Mesenchymal stem cell (in vitro differentiated cells and primary cell): Measurements from ENCODE around the gene TMEM123.

Source experiments
- DNase-seq: peaks from one replicate; pipeline ENCODE4 v3.0.0-alpha.2; 2013
- H2AFZ ChIP-seq: one replicate; pipeline ENCODE4 v1.6.1; 2013; ENCODE audit warnings: low read depth, mild to moderate bottlenecking, control low read depth, inconsistent platforms, low read length, moderate library complexity
- H2AK5ac ChIP-seq: 2 replicates; pipeline ENCODE4 v1.6.1; 2013; ENCODE audit warnings: low read length, moderate library complexity, mild to moderate bottlenecking, inconsistent platforms; ENCODE audit not compliant: severe bottlenecking
- H2BK120ac ChIP-seq: one replicate; pipeline ENCODE4 v1.6.1; 2013; ENCODE audit warnings: low read depth, mild to moderate bottlenecking, inconsistent platforms, low read length, moderate library complexity
- H2BK12ac ChIP-seq, 2 experiments: one replicate each; pipeline ENCODE4 v1.6.1; 2013; ENCODE audit warnings: inconsistent platforms in 2 of 2, low read length in 2 of 2, mild to moderate bottlenecking in 2 of 2, moderate library complexity in 2 of 2, control low read depth in 1 of 2
- H2BK15ac ChIP-seq: one replicate; pipeline ENCODE4 v1.6.1; 2013; ENCODE audit warnings: mild to moderate bottlenecking, low read depth, inconsistent platforms; ENCODE audit not compliant: poor library complexity, severe bottlenecking
- H2BK5ac ChIP-seq: 2 replicates; pipeline ENCODE4 v1.6.1; 2013; ENCODE audit warnings: low read depth, mild to moderate bottlenecking, low read length, control low read depth, inconsistent platforms; ENCODE audit not compliant: poor library complexity, severe bottlenecking
- H3K14ac ChIP-seq, 2 experiments: one replicate each; pipeline ENCODE4 v1.6.1; 2013; ENCODE audit warnings: inconsistent platforms in 2 of 2, low read length in 2 of 2, control low read depth in 1 of 2, mild to moderate bottlenecking in 1 of 2, moderate library complexity in 1 of 2
- H3K18ac ChIP-seq, 2 experiments: one replicate each; pipeline ENCODE4 v1.6.1; 2013; ENCODE audit warnings: inconsistent platforms in 2 of 2, low read length in 2 of 2, control low read depth in 1 of 2, low read depth in 1 of 2, mild to moderate bottlenecking in 1 of 2
- H3K23ac ChIP-seq, 2 experiments: one replicate each; pipeline ENCODE4 v1.6.1; 2013; ENCODE audit warnings: inconsistent platforms in 2 of 2, low read length in 2 of 2, mild to moderate bottlenecking in 2 of 2, moderate library complexity in 2 of 2, control low read depth in 1 of 2
- H3K27ac ChIP-seq: 2 replicates; pipeline ENCODE4 v1.5.1; 2013; ENCODE audit warnings: mild to moderate bottlenecking, moderate library complexity, low read length, control low read depth, inconsistent platforms; ENCODE audit not compliant: poor library complexity, severe bottlenecking
- H3K27me3 ChIP-seq, 2 experiments: 2 replicates each; pipeline versions ENCODE4 v1.6.1 to v1.7.0; 2013; ENCODE audit warnings: low read length in 2 of 2, mild to moderate bottlenecking in 2 of 2, moderate library complexity in 2 of 2, control low read depth in 1 of 2, inconsistent platforms in 1 of 2; ENCODE audit not compliant: control insufficient read depth in 1 of 2, insufficient read depth in 1 of 2
- H3K36me3 ChIP-seq, 2 experiments: 2 replicates each; pipeline versions ENCODE4 v1.6.1 to v1.7.0; 2013; ENCODE audit warnings: low read length in 2 of 2, control low read depth in 1 of 2, inconsistent platforms in 1 of 2, low read depth in 1 of 2, mild to moderate bottlenecking in 1 of 2; ENCODE audit not compliant: insufficient read depth in 2 of 2, control insufficient read depth in 1 of 2
- H3K4ac ChIP-seq, 2 experiments: one replicate each; pipeline ENCODE4 v1.6.1; 2013; ENCODE audit warnings: inconsistent platforms in 2 of 2, low read length in 2 of 2, mild to moderate bottlenecking in 2 of 2, moderate library complexity in 2 of 2, control low read depth in 1 of 2, low read depth in 1 of 2
- H3K4me1 ChIP-seq: 2 replicates; pipeline ENCODE4 v1.6.1; 2013; ENCODE audit warnings: low read depth, low read length, control low read depth; ENCODE audit not compliant: control insufficient read depth, insufficient read depth
- H3K4me2 ChIP-seq: 2 replicates; pipeline ENCODE4 v1.6.1; 2013; ENCODE audit warnings: low read length, mild to moderate bottlenecking, inconsistent platforms; ENCODE audit not compliant: poor library complexity, severe bottlenecking
- H3K4me3 ChIP-seq, 2 experiments: 2 replicates each; pipeline versions ENCODE4 v1.5.1 to v1.7.0; 2013; ENCODE audit warnings: low read length in 2 of 2, mild to moderate bottlenecking in 2 of 2, control low read depth in 1 of 2, low read depth in 1 of 2; ENCODE audit not compliant: insufficient read depth in 1 of 2
- H3K79me1 ChIP-seq: replicated peaks from 2 replicates; pipeline ENCODE4 v1.6.1; 2013; ENCODE audit warnings: mild to moderate bottlenecking, control low read depth, low read length, inconsistent platforms; ENCODE audit not compliant: poor library complexity, severe bottlenecking
- H3K9ac ChIP-seq: 2 replicates; pipeline ENCODE4 v1.7.0; 2013; ENCODE audit warnings: mild to moderate bottlenecking, low read length, moderate library complexity
- H3K9me3 ChIP-seq: 2 replicates; pipeline ENCODE4 v1.7.0; 2013; ENCODE audit warnings: mild to moderate bottlenecking, low read length; ENCODE audit not compliant: control insufficient read depth
- H4K8ac ChIP-seq: one replicate; pipeline ENCODE4 v1.6.1; 2013; ENCODE audit warnings: inconsistent platforms, mild to moderate bottlenecking, low read length, moderate library complexity
- H4K91ac ChIP-seq: one replicate; pipeline ENCODE4 v1.6.1; 2013; ENCODE audit warnings: mild to moderate bottlenecking, low read length, inconsistent platforms
- WGBS: methylation state at CpG from one replicate; pipeline ENCODE4 v1.1.7; 2013; ENCODE audit warnings: mixed read lengths; 5-methylcytosine and 5-hydroxymethylcytosine counted together

Gene TMEM123

GRCh38 chr11:102464859-102465500 lies 12.4 kb upstream of the TMEM123 start:
- peaks cover 5% of the 10 kb centered on the region for H3K4me1 ChIP-seq

GRCh38 chr11:102464037-102464436 lies 11.5 kb upstream of the TMEM123 start:
- DNase-seq = no peak
- Histone ChIP-seq H3K9me3 (no peaks in the 10 kb centered on the region), H3K9ac (no peak overlapping the region), H3K36me3 (no peaks in the 10 kb centered on the region), H3K4me3 (no peak overlapping the region), H3K4me1 (no peaks in the 10 kb centered on the region), H2AFZ (no peak overlapping the region), H2BK120ac (no peak overlapping the region), H3K79me1 (no peaks in the 10 kb centered on the region), H3K4me2 (no peak overlapping the region), H3K27me3 (no peaks in the 10 kb centered on the region), H3K23ac (no peak overlapping the region), H4K8ac (no peak overlapping the region), H4K91ac (no peak overlapping the region), H2BK12ac (no peak overlapping the region), H3K14ac (peak overlapping the region in 1 of 2 experiments; percentile 58), H2BK5ac (no peak overlapping the region), H3K18ac (no peak overlapping the region), H2BK15ac (no peak overlapping the region), H2AK5ac (no peak overlapping the region), H3K4ac (no peak overlapping the region), H3K27ac (no peak overlapping the region)
- 98% methylated on average over 8 of the region's 9 CpGs for WGBS

More at GRCh38 chr11:102464859-102465500, 12.4 kb upstream of the TMEM123 start:
- H2BK12ac ChIP-seq = no peak overlapping the region
- no peak overlapping the region for H3K14ac ChIP-seq
- no peak overlapping the region for H3K4me3 ChIP-seq
- H3K9ac ChIP-seq = no peak overlapping the region
- no peak overlapping the region for H2BK5ac ChIP-seq
- H3K36me3 ChIP-seq = no peaks in the 10 kb centered on the region
- H4K8ac ChIP-seq = no peak overlapping the region
- H2AFZ ChIP-seq = no peak overlapping the region
- no peak overlapping the region for H3K18ac ChIP-seq
- H3K27me3 ChIP-seq = no peaks in the 10 kb centered on the region
- H3K4ac ChIP-seq = no peak overlapping the region
- no peak overlapping the region for H2BK15ac ChIP-seq
- H3K23ac ChIP-seq = no peak overlapping the region
- H2AK5ac ChIP-seq = no peak overlapping the region
- no peaks in the 10 kb centered on the region for H3K79me1 ChIP-seq
- H3K4me2 ChIP-seq = no peak overlapping the region
- no peaks in the 10 kb centered on the region for H3K9me3 ChIP-seq
- no peak for DNase-seq
- no peak overlapping the region for H3K27ac ChIP-seq
- no peak overlapping the region for H2BK120ac ChIP-seq
- no CpG with 5 or more reads among the region's 3 CpGs for WGBS
- H4K91ac ChIP-seq = no peak overlapping the region

DNA sequence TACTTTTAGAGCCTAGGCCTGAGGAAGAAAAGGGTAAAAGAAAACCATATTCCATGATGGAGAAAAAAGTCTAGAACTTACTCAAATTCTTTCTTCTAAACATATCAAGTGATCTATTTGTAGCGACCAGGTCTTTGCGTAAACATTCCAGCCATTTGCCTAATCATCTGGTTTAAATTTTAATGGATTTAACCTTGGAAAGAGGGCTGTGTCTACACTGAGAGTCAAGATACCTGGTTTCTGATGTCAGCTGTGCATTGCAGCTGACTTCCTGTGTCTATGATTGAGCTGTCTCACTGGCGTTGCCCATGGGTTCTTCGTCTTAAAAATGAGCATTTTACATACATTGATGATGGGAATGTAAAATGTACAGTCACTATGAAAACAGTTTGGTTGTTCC lies 10.0 kb upstream of the TMEM123 start:
- no peak overlapping the region for H2AK5ac ChIP-seq
- no peak overlapping the region for H3K4ac ChIP-seq
- H3K18ac ChIP-seq = no peak overlapping the region
- H3K4me3 ChIP-seq = no peak overlapping the region
- H2BK15ac ChIP-seq = no peak overlapping the region
- no peak for DNase-seq
- H3K79me1 ChIP-seq = no peaks in the 10 kb centered on the region
- H3K4me1 ChIP-seq = no peaks in the 10 kb centered on the region
- no peaks in the 10 kb centered on the region for H3K27me3 ChIP-seq
- H3K27ac ChIP-seq = no peak overlapping the region
- no peak overlapping the region for H2BK12ac ChIP-seq
- H2BK120ac ChIP-seq = no peak overlapping the region
- H3K14ac ChIP-seq = no peak overlapping the region
- H4K8ac ChIP-seq = no peak overlapping the region
- no peaks in the 10 kb centered on the region for H3K36me3 ChIP-seq
- WGBS = 100% methylated on average over 3 of the region's 4 CpGs
- H2AFZ ChIP-seq = no peak overlapping the region
- no peak overlapping the region for H2BK5ac ChIP-seq
- no peak overlapping the region for H3K9ac ChIP-seq
- H4K91ac ChIP-seq = no peak overlapping the region
- H3K4me2 ChIP-seq = no peak overlapping the region
- H3K23ac ChIP-seq = no peak overlapping the region
- H3K9me3 ChIP-seq = no peaks in the 10 kb centered on the region

- H4K8ac ChIP-seq = no peak overlapping the region
- no peak overlapping the region for H3K23ac ChIP-seq
- no peak overlapping the region for H2BK12ac ChIP-seq
- H3K4me1 ChIP-seq = no peaks in the 10 kb centered on the region
- no peak overlapping the region for H3K27ac ChIP-seq
- no peaks in the 10 kb centered on the region for H3K27me3 ChIP-seq
- H3K79me1 ChIP-seq = peaks cover 1% of the 10 kb centered on the region
- H2BK5ac ChIP-seq = no peak overlapping the region
- H3K18ac ChIP-seq = no peak overlapping the region
- H3K4me3 ChIP-seq = no peak overlapping the region
- no peak for DNase-seq
- H3K4me2 ChIP-seq = no peak overlapping the region
- no peak overlapping the region for H3K14ac ChIP-seq
- H2AK5ac ChIP-seq = no peak overlapping the region
- H3K4ac ChIP-seq = no peak overlapping the region
- no peaks in the 10 kb centered on the region for H3K36me3 ChIP-seq
- H4K91ac ChIP-seq = no peak overlapping the region
- H3K9ac ChIP-seq = no peak overlapping the region
- no peak overlapping the region for H2BK15ac ChIP-seq
- H3K9me3 ChIP-seq = no peaks in the 10 kb centered on the region
- H2BK120ac ChIP-seq = no peak overlapping the region
- H2AFZ ChIP-seq = no peak overlapping the region
These were observed 6.8 kb upstream of the TMEM123 start for GRCh38 chr11:102459393-102459792.
